Body of pancreas (tissue), 4 donors: ENCODE results near the gene CCR4. TPM values are rescaled to one million over a fixed set of nuclear protein-coding genes. Genes with fewer than 3 reads are reported as not detected.
"Not testable (repeated sequence)": the region's sequence is repeated elsewhere in the genome, so short reads cannot be mapped to it uniquely, and the experiment has no call there.

Experiments used
- ATAC-seq: fragments of 150-250 bp; one replicate; pipeline ENCODE4 v1.9.1; 2016
- DNase-seq, 4 donors: peaks; one replicate each; pipeline ENCODE4 v3.0.0-alpha.2; 2019
- H3K27ac ChIP-seq, 4 donors: fragments of 200-600 bp; sonication (generic); 1 replicate in 3 of 4; 2 replicates in 1 of 4; pipeline versions ENCODE4 v1.5.1 to v1.6.1; 2016 to 2019; ENCODE audit warnings: mild to moderate bottlenecking in 1 of 4, mixed read lengths in 1 of 4, moderate library complexity in 1 of 4
- H3K27me3 ChIP-seq, 2 donors: fragments of 200-600 bp; sonication (generic); one replicate each; pipeline ENCODE4 v1.6.0; 2016; ENCODE audit warnings: mild to moderate bottlenecking in 1 of 2
- H3K36me3 ChIP-seq, 2 donors: fragments of 200-600 bp; sonication (generic); replicated peaks in 1 of 2; 2 replicates each; pipeline ENCODE4 v1.5.1; 2016; ENCODE audit warnings: low read depth in 2 of 2; ENCODE audit not compliant: insufficient read depth in 1 of 2
- H3K4me1 ChIP-seq: fragments of 200-600 bp; sonication (generic); one replicate; pipeline ENCODE4 v1.6.0; 2016
- H3K4me3 ChIP-seq, 2 donors: fragments of 200-600 bp; sonication (generic); 1 replicate in 1 of 2; 2 replicates in 1 of 2; pipeline ENCODE4 v1.5.1; 2016 to 2019
- H3K9me3 ChIP-seq, 3 donors: fragments of 200-600 bp; sonication (generic); 1 replicate in 2 of 3; 2 replicates in 1 of 3; pipeline ENCODE4 v1.5.1; 2016
- CTCF ChIP-seq, 7 experiments: fragments of 450-650 bp in 4 of 7; fragments of 200-600 bp in 3 of 7; sonication (generic) in 3 of 7; IDR thresholded peaks; one replicate each; pipeline ENCODE4 v1.5.1; 2016 to 2019; ENCODE audit warnings: antibody characterized with exemption in 7 of 7
- POLR2A ChIP-seq, 3 donors: fragments of 450-650 bp; IDR thresholded peaks; one replicate each; pipeline ENCODE4 v1.6.1; 2016; ENCODE audit warnings: antibody characterized with exemption in 3 of 3, mild to moderate bottlenecking in 2 of 3
- WGBS, 2 donors: methylation state at CpG; one replicate each; pipeline ENCODE4 v1.1.5; 2017; 5-methylcytosine and 5-hydroxymethylcytosine counted together
- intact Hi-C: fragments of 100-400 bp; cut with DNase I; formaldehyde crosslinking; loops from one replicate; pipeline ENCODE4 v1.15.1; 2023
- total RNA-seq, 2 donors: library from RNA; depleted of rRNA; stranded (reverse); fragments of >200 nt; gene quantifications; one replicate each; pipeline ENCODE4 v1.1.0, GENCODE V29; 2016

The CCR4 gene
- total RNA-seq, 2 donors from 2014 or later: not detected

GRCh38 chr3:32934150-32934742 is 17.2 kb upstream of the CCR4 start:
- TF ChIP-seq CTCF (IDR thresholded peaks at IDR 0.05) (peak; percentile 46 to 58 (median 49)), POLR2A (IDR thresholded peaks at IDR 0.05) (no peak)
- no peak overlapping the region for H3K4me3 ChIP-seq
- DNase-seq (peak in 3 of 4 donors; percentile 14 to 35 (median 16)), ATAC-seq (no peak)
- WGBS, 2 donors: 48% methylated on average over 5 of the region's 5 CpGs
- no peaks in the 10 kb centered on the region for H3K27me3 ChIP-seq
- intact Hi-C loops: no loop called here
- no peaks in the 10 kb centered on the region for H3K36me3 ChIP-seq
- no peak overlapping the region for H3K27ac ChIP-seq
- no peaks in the 10 kb centered on the region for H3K9me3 ChIP-seq
- no peaks in the 10 kb centered on the region for H3K4me1 ChIP-seq

- Histone ChIP-seq H3K36me3 (no peaks in the 10 kb centered on the region), H3K27ac (no peak overlapping the region), H3K4me1 (no peaks in the 10 kb centered on the region), H3K27me3 (no peaks in the 10 kb centered on the region), H3K9me3 (no peaks in the 10 kb centered on the region), H3K4me3 (no peak overlapping the region)
- intact Hi-C loops: no loop called here
- DNase-seq: no peak
- ATAC-seq: peak; percentile 27
- no peak for TF ChIP-seq CTCF (IDR thresholded peaks at IDR 0.05)
- TF ChIP-seq POLR2A (IDR thresholded peaks at IDR 0.05): no peak
- WGBS, 2 donors: 52 to 63% methylated on average over 2 of the region's 2 CpGs
These were observed 14.1 kb upstream of the CCR4 start for GRCh38 chr3:32937331-32937730.

GRCh38 chr3:32939531-32940284 is 11.7 kb upstream of the CCR4 start:
- ATAC-seq, H3K27me3 ChIP-seq, DNase-seq, H3K4me3 ChIP-seq, H3K4me1 ChIP-seq, H3K36me3 ChIP-seq, H3K9me3 ChIP-seq, intact Hi-C loops, H3K27ac ChIP-seq: not testable (repeated sequence)
- WGBS, 2 donors: 88 to 91% methylated on average over 20 to 32 of the region's 40 CpGs

GRCh38 chr3:32940726-32941125 is 10.7 kb upstream of the CCR4 start:
- no peak for TF ChIP-seq CTCF (IDR thresholded peaks at IDR 0.05)
- TF ChIP-seq POLR2A (IDR thresholded peaks at IDR 0.05): no peak
- Histone ChIP-seq H3K27me3 (no peaks in the 10 kb centered on the region), H3K27ac (no peak overlapping the region), H3K36me3 (no peaks in the 10 kb centered on the region), H3K9me3 (no peaks in the 10 kb centered on the region), H3K4me3 (no peak overlapping the region), H3K4me1 (no peaks in the 10 kb centered on the region)
- intact Hi-C loops: no loop called here
- 86 to 87% methylated on average over 16 of the region's 16 CpGs for WGBS, 2 donors
- no peak for ATAC-seq
- DNase-seq: no peak

DNA sequence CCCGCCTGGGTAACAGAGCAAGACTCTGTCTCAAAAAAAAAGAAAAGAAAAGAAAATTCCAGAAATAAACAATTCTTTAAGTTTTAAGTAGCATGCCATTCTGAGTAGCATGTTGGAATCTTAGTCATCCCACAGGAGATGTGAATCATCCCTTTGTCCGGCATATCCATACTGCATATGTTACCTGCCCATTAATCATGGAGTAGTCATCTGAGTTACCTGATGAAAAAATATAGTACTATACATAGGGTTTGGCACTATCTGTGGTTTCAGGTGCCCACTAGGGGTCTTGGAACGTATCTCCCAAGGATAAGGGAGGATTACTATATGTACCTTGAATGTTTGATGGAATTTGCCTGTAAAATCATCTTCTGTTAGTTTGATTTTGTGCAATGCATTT is 6.3 kb upstream of the CCR4 start:
- intact Hi-C loops: no loop called here
- H3K4me1 ChIP-seq: no peaks in the 10 kb centered on the region
- ATAC-seq (no peak), DNase-seq (no peak)
- TF ChIP-seq POLR2A (IDR thresholded peaks at IDR 0.05) (no peak), CTCF (IDR thresholded peaks at IDR 0.05) (no peak)
- no peaks in the 10 kb centered on the region for H3K36me3 ChIP-seq
- H3K27ac ChIP-seq: no peak overlapping the region
- H3K27me3 ChIP-seq: no peaks in the 10 kb centered on the region
- WGBS, 2 donors: 79 to 81% methylated on average over 3 of the region's 3 CpGs
- H3K4me3 ChIP-seq: no peak overlapping the region
- H3K9me3 ChIP-seq: no peaks in the 10 kb centered on the region

DNA sequence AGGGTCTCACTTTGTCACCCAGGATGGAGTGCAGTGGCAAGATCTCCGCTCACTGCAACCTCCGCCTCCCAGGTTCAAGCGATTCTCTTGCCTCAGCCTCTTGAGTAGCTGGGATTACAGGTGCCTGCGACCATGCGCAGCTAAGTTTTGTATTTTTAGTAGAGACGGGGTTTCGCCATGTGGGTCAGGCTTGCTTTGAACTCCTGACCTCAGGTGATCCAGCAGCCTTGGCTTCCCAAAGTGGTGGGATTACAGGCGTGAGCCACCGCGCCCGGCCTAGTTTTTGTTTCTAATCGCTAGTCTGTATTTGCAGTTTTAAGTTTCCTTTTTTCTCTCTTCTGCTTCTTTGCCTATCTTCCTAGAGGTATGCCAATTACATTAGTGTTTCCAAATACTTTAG is 5.8 kb upstream of the CCR4 start:
- H3K4me1 ChIP-seq, DNase-seq, H3K27me3 ChIP-seq, H3K36me3 ChIP-seq, H3K4me3 ChIP-seq, H3K27ac ChIP-seq, H3K9me3 ChIP-seq, intact Hi-C loops, ATAC-seq: not testable (repeated sequence)
- 92 to 94% methylated on average over 9 to 12 of the region's 12 CpGs for WGBS, 2 donors
